NB4 (cell line): ENCODE results near the gene RPP21.

ENCODE experiments used
- MAX ChIP-seq: IDR thresholded peaks from 2 replicates; pipeline ENCODE4 v1.6.1; 2011; ENCODE audit warnings: low read depth, low read length
- POLR2A ChIP-seq: IDR thresholded peaks from 2 replicates; pipeline ENCODE4 v1.6.1; 2011; ENCODE audit warnings: mild to moderate bottlenecking; ENCODE audit not compliant: insufficient read length; ENCODE audit errors: extremely low read depth
- TF ChIP-seq, protein P1 (sequence below): IDR thresholded peaks from one replicate; pipeline ENCODE4 v1.5.1; 2012; ENCODE audit warnings: low read depth, low read length

DNA sequence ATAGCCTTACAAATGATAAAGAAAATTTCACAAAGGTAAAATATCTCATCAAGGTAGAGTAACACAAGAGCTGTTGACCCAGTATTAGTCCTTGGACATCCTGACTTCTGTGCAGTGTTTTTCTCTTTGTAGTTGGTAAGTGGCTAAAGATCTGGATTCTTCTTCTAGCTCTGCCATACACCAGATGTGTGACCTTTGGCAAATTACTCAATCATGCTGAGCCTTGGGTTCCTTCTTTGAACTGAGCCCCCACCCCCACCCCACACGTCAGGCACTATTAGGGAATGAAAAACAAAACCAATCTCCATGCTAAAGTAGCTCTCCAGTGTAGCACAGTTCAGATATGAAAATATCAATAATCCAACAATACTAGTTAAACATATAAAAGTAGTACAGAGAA lies 33.3 kb upstream of the RPP21 start:
- TF ChIP-seq, protein P1, sequence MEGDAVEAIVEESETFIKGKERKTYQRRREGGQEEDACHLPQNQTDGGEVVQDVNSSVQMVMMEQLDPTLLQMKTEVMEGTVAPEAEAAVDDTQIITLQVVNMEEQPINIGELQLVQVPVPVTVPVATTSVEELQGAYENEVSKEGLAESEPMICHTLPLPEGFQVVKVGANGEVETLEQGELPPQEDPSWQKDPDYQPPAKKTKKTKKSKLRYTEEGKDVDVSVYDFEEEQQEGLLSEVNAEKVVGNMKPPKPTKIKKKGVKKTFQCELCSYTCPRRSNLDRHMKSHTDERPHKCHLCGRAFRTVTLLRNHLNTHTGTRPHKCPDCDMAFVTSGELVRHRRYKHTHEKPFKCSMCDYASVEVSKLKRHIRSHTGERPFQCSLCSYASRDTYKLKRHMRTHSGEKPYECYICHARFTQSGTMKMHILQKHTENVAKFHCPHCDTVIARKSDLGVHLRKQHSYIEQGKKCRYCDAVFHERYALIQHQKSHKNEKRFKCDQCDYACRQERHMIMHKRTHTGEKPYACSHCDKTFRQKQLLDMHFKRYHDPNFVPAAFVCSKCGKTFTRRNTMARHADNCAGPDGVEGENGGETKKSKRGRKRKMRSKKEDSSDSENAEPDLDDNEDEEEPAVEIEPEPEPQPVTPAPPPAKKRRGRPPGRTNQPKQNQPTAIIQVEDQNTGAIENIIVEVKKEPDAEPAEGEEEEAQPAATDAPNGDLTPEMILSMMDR = no peak
- TF ChIP-seq MAX (no peak), POLR2A (no peak)
